ENCODE measurements around the gene EGR4.

DNA sequence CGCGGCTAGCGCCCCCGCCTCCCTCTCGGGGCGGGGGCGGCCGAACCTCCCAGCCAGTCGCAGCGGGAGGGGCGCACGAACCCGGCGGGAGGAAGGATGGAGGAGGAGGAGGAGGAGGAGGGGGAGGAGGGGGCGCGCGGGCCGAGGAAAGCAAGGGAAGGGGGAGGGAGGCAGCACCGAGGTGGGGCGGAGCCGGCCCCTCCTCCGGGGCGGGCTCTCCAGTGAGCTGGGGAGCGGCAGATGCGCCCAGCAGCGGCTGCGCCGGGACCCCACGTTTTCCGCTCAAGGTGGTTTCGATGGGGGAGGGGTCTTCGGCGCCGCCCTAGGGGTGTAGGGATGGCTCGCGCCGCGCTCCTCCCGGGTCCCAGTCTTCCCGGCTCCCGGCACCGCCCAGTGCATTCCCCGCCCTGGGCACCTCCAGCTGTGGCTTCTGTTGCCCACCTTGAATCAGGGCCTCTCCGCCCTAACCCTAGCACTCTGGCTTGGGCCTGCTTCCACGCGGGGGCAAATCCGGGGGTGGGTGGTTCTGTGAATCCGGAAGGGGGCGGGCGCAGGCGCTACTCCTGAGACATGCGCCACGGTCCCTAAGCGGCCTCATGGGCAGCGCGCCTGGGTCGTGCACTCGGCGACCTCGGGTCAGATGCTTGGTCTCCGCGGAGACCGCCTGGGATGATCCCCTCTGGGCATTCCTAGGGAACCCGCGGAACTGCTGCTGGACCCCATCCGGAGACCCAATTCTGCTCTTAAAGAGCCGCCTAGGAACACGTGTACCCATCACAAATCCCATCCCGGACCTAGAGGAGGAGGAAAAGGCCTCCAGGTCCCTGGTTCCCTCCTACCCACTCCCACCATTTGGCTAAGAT, 8.8 kb downstream of the EGR4 start, which contains the start of gene FBXO41:
- TF ChIP-seq, protein P1, sequence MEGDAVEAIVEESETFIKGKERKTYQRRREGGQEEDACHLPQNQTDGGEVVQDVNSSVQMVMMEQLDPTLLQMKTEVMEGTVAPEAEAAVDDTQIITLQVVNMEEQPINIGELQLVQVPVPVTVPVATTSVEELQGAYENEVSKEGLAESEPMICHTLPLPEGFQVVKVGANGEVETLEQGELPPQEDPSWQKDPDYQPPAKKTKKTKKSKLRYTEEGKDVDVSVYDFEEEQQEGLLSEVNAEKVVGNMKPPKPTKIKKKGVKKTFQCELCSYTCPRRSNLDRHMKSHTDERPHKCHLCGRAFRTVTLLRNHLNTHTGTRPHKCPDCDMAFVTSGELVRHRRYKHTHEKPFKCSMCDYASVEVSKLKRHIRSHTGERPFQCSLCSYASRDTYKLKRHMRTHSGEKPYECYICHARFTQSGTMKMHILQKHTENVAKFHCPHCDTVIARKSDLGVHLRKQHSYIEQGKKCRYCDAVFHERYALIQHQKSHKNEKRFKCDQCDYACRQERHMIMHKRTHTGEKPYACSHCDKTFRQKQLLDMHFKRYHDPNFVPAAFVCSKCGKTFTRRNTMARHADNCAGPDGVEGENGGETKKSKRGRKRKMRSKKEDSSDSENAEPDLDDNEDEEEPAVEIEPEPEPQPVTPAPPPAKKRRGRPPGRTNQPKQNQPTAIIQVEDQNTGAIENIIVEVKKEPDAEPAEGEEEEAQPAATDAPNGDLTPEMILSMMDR (conservative IDR thresholded peaks at IDR 0.05; ENCODE audit: low read depth, low read length), result no peak
- no peak for TF ChIP-seq EZH2 (IDR thresholded peaks at IDR 0.05; ENCODE audit: low read length, unreplicated experiment)
